Measurements from ENCODE around the gene TBC1D20.
A peak's percentile ranks its signal among the peaks of the same experiment; 100 is the strongest.
"Not testable (repeated sequence)": the region's sequence is repeated elsewhere in the genome, so short reads cannot be mapped to it uniquely, and the experiment has no call there.

The TBC1D20 gene

GRCh38 chr20:475463-476357 lies 13.4 kb upstream of the TBC1D20 start:
- no peak for DNase-seq

DNA sequence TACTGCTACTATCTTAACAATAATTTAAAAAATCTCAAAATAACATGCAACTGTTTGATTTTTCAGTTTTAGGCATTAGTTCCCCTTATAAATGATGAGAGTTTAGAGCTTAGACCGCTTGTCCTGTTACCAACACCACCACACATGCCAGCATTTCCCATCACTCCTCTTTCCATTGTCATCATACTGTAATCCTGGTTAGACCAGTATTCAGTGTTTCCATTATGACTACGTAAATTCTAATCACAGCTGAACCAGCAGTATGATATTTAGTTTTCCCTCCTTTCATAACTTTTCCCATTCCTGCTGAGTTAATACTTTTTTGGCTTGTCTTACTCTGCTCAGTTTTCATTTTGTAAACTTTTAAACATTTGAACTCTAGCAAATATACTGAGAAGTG lies 12.2 kb upstream of the TBC1D20 start:
- DNase-seq, result no peak

DNA sequence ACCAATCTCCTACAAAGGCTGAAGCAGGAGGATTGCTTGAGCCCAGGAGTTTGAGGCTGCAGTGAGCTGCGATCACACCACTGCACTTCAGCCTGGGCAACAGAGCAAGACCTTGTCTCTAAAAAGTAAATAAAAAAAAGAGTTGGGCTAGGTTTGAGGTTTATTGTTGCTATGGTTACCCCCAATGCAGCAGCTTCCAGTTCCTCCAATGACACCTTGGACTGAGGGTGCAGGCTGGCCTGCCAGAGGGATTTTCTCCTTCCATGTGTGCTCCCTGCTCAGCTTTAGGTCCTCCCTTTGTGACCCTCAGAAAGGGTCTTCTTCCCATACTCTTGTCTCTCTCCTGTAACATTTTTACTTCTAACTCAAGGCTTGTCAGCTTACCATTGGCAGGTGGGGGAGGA lies 10.6 kb upstream of the TBC1D20 start:
- DNase-seq, result no peak

DNA sequence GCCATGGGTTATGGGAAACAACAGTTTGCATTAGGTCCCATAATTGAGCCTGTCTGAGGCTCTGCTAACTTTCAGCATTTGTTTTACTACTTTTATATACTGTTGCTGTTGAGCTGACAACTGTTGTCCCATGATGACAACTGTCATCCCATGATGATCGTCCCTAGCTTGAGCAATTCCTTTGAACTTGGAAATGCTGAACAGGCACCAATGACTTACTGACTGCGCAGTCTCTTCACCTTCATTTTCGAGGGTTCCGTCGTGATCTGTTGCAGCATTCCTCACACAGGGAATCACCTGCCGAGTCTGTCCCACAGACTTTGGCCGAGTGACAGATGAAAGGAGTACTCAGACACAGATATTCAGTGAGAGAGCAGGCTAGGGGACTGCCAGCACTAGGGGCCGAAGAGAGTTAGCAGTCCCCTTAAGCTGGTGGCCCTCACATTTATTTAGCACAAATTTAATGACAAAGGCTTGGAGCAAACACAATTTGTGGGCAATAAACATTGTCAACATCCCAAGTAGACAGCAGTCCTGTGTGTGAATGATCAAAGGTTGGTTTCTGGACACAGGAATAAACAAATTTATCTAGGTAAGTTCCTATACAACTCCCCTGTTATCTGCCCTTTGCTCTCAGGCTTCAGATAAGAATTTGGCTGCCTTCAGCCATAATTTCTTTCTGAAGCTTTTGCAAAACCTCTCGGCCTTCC lies 10.0 kb upstream of the TBC1D20 start:
- DNase-seq, result no peak

DNA sequence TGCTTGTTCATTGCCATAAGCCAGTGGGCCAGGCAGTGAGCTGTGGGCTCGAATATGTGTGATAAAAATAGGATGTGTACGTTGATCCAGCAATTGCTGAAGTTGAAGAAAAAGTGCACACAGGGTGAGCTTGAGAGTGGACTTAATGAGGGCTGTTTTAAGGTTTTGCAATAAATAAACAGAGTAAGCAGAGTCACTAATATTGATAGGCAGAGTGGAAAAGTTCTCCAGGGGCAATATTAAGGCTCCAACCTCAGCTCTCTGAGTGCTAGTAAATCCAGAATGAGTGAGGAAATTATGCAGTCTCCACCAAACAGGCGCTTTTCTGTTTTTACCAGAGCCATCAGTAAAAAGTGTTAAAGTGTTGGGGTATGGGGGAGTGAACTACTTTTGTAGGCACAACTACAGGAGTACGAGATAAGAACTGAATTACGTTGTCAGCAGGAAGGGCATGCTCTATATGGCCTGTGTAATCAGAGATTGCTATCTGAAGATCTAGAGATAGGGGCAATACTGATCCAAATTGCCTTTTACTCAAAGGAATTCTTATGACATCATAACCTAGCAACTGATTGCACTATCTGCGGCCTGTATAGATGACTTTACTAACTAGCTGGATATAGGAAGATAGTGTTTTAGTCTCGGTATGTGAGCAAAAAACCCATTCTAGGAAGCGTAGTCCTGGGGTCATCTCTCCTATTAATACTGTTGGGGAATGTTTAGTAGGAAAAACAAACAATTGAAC lies 7.6 kb upstream of the TBC1D20 start:
- DNase-seq, result no peak

DNA sequence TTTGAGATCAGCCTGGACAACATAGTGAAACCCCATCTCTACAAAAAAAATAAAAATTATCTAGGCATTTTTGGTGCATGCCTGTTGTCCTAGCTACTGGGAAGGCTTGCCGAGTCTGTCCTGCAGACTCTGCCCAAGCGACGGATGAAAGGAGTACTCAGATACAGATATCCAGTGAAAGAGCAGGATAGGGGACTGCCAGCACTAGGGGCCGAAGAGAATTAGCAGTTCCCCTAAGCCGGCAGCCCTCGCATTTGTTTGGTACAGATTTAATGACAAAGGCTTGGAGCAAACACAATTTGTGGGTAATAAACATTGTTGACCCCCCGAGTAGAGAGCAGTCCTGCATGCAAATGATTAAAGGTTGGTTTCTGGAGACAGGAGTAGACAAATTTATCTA lies 5.4 kb upstream of the TBC1D20 start:
- no peak for DNase-seq

DNA sequence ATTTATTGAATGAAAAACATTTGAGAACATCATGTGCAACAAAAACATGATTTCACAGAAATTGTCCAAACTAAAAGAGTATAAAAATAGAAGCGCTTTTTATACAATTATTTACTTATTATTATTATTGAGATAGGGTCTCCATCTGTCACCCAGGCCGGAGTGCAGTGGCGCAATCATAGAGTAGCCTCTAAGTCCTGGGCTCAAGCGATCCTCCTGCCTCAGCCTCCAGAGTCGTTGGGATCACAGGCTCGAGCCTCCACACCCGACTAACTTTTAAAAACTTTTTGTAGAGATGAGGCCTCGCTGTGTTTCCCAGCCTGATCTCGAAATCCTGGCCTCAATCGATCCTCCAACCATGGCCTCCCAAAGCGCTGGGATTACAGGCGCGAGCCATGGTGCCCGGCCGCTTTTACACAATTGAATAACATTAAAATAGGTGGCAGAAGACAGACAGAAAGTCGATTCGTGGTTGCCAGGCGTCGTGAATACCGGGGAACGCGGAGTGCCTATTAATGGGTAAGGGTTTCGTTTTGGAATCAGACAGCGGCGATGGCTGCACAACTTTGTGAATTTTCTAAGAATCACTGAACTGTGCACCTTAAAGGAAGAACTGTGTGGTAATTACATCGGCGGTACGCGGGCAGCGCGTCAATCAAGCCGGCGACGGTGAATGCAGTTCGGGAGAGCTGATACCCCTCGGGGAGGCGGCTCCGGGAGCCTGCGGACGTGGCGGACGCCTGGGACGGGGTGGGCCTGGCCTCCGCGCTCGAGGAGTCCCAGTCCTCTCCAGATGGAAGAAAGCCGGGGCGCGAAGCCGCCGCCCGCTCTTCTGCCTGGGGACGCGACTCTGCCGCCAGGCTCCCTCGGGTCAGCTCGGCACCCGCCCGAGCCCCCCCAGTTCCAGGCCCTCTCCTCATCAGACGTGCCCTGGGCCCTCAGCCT lies 807 bp downstream of the TBC1D20 start:
- DNase-seq, result peak; percentile 33

DNA sequence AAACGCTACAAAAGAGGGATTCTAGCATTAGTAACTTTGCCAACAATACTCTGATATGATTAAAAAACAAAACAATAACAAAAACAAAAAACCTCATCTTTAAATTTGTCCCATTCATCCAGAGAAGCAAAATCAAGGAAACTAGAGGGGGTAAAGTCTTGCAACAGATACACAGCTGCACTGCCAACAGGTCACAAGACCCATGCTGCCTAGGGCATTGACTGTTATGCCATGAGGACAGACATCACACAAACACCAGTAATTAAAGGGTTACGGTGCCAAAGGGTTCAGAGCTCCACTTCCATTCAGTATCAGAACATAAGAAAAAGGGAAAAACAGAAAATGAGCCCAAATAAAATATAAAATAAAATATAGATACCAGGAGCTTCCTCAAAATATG lies 1.6 kb downstream of the TBC1D20 start:
- no peak for DNase-seq

- no peak for DNase-seq
Measured at GRCh38 chr20:460180-460579, 2.2 kb downstream of the TBC1D20 start.

GRCh38 chr20:458776-459175 lies 3.6 kb downstream of the TBC1D20 start:
- no peak for DNase-seq

GRCh38 chr20:454951-455350 lies 7.4 kb downstream of the TBC1D20 start:
- DNase-seq, result no peak

- not testable (repeated sequence) for DNase-seq
Measured at GRCh38 chr20:452021-452420, 10.3 kb downstream of the TBC1D20 start.

DNA sequence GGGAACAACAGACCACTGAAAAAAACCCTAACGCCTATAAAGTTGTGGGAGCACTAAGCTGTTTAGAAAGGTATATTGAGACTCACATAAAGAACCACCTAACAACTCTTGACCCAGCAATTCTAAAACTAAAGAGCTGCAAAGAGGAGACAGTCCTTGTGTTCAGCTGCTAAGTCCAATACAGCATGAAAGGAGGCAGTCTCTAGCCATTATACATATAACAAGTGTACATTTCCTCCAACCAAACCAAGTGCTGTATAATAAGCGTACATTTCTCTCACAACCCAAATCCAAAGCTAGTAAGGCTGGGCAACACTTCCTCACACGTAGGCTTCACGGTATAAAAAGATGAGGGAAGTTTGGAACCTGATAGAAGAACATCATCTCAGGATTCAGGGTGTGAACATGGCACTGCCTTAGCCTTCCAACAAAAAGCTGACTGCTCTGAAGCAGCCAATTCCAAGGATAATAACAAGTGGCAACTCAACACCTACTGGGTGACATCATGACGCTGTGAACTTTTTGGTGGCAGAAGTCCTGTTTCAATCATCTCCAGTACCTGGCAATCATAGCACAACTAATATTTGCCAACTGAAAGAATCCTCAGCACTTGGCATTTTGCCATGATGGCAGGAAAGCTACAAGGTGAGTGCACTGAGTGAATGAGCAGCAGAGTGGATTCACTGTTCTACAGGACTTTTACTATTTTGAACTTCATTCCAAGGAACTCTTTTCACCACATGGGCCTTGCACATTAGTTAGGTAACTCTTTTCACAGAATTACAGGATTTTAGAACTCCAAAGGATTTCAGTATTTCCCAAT lies 16.6 kb downstream of the TBC1D20 start:
- DNase-seq, result no peak

DNA sequence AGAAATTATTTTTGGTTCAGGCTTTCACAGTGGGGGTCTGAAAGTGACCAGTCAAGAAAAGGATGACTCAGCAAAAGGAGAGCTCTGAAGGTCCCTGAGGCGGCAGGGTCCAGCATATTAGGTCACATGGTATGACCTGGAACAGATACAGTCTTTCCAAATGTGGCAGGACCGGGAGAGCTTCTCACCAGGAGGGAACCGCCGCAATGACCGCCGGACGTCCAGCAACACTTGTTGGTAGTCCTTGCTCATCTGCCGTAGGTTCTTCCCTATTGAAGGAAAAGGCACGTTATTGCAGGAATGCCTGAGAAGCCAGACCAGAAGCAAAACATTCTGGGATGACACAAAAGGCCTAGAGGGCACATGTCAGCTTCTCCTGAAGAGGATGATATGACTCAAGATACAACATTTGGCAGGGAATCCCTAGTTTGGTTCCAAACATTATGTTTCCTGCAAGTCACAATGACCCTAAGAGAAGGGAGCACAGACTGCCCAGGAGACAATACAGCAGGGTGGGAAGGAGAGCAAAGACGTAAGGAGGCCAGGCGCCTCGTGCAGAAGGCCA lies 17.4 kb downstream of the TBC1D20 start:
- DNase-seq, result no peak

DNA sequence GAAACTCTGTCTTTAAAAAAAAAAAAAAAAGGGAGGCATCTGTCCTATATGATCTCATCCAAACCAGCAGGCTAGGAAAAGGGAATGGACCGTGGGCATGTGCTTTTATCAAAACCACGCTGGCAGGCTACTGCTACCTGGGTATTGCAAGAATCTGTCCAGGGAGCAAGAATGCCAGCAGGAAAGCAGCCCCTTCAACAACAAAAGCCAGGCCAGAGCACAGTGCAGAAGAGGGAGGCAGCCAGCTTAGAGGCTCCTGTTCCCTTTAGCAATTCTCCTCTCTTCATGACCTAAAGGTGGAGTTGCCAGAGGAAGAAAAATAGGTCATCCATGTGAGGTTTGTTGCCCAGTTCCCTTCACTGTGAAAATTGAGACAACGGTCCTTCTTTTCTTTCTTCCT lies 18.2 kb downstream of the TBC1D20 start:
- DNase-seq, result no peak

- DNase-seq, result no peak
Measured at GRCh38 chr20:443223-443775, 19.0 kb downstream of the TBC1D20 start.

- no peak for DNase-seq
Measured at GRCh38 chr20:440636-441035, 21.7 kb downstream of the TBC1D20 start.

DNA sequence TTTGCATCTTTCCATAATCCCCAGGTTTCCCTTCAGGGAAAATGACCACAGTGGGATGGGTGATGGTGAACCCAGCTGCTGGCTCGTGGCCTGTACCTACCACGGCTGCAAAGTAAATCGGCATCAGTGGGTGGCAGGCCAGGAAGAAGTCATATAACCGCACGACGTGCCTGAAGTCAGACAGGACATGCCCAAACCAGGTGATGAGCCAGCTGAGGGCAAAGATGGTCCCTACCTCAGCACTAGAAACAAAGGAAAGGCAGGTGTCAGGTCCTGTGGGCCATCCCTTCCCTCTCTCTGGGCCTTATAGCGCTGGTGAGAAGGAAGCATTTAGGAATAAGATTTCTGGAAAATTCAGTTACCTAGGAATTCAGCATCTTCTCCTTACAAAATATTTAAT lies 22.2 kb downstream of the TBC1D20 start:
- DNase-seq, result no peak

DNA sequence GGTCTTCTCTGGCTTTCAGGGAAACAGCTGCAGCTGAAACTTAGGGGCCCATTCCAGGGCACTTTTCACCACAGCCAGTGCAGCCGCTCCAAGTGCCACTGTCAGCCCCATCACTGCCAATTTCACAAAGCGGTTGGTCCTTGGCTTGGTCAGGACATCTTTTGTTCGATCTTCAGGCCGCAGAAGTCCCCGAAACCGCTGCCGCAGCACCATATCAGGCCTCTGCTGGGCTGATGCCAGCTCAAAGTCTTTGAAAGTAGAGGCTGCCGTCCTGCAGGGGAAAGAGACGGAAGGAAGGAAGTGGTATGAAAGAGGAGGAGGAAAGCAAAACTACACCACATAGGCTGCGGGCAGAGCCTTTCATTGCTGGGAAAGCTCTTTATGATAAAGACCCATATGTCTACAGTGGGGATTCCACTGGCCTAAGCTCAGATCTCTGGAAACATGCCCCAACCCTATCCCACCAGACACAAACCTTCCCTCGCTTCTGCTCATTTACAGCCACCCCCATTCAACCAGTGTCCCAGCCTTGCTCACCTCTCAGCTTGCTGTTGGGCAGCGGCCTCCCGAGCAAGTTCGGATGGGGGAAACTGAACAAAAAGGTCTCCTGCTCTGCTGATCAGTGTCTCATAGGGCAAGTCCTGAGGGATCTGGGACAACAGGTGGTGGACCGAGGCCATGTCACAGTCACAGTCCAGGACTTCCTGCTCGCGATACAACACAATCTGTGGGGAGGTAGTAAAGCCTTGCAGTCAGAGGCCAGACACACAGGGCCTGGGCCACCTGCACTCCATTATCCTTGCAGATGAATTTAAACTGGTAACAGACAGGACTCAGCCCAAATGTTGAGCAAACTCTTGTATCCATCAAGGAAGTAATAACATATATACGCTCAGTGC lies 23.5 kb downstream of the TBC1D20 start:
- DNase-seq, result peak; percentile 67
